HG02759 (cell line): ENCODE data around the gene CCDC141.
"Not testable (repeated sequence)": the region's sequence is repeated elsewhere in the genome, so short reads cannot be mapped to it uniquely, and the experiment has no call there.

Experiments
- ATAC-seq: cut with Tn5 transposase; IDR thresholded peaks from one replicate; pipeline ENCODE4 v1.9.1; 2021; ENCODE audit warnings: mild to moderate bottlenecking, moderate library complexity; ENCODE audit not compliant: unreplicated experiment

The CCDC141 gene

GRCh38 chr2:179037807-179038206 is 12.1 kb downstream of the CCDC141 start:
- no peak for ATAC-seq

GRCh38 chr2:179036353-179036905 is 13.5 kb downstream of the CCDC141 start:
- ATAC-seq: no peak

DNA sequence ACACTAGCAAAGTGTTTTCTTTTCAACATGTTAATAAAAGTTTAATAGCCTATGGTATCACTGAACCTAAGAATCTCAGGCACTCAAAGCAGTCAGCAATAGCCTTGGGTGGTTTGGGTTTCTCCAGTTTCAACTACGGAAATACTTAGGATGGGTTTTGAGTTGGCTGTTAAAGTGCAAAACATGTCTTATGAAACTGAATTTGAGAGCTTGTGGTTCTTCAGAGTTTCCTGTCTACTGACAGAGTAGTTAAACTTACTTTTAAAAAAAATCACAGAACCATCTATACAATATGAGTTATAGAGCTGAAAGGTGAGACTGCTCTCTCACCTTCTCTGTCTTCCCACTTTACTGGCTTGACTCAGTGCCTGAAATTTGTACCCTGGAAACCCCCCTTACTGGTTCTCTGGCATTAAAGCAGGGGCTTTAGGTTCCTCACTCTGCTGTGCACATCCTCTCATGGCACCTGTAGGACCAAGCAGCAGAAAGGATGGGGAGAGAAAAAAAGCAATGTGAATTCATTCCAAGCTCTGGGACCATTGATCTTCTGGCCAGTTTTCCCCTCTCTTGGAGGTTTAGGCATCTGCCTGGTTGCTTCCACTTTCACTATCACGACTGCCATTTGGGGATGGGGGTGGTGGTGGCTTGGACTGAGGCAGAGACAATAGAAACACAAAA is 18.1 kb downstream of the CCDC141 start:
- peak; percentile 95 for ATAC-seq

DNA sequence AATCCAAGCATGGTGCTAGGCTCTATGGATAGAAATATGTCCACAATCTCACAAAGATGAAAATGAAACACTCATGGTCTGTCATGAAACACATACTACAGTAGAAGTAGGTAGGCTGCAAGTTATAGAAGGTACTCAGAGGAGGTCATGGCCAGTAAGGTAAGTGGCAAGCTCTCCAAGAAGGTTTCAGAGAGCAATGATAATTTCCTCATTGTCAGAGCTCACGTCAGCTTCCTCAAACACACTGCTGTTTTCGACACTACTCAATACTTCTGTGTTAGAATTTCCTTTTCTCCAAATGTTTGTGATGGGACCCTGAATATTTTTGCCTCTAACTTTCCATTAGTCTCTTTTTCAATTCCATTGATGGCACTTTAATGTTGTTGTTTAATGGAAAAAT is 25.5 kb downstream of the CCDC141 start:
- no peak for ATAC-seq

DNA sequence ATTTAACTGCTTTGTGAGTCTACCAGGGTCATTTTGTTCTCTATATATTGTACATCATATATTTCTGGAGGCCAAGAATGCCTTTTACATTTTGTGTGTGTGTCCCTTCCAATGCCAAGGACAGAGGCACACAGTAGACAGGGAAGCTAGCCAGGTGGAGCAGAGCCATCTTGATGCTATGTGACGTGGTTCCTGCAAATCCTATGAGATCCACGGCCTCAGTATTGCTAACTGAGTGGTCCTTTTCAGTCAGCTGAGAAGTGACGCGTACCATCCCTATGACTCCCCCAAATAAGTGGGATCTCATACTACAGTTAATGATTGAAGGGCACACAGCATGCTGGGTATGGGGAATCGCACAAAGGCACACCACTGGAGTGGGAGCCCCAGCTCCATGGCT is 27.3 kb downstream of the CCDC141 start:
- no peak for ATAC-seq

GRCh38 chr2:179021258-179021657 is 28.7 kb downstream of the CCDC141 start:
- ATAC-seq: peak; percentile 82

GRCh38 chr2:179020156-179020750 is 29.7 kb downstream of the CCDC141 start:
- peak; percentile 61 for ATAC-seq

- no peak for ATAC-seq
Observed at GRCh38 chr2:179019260-179019659, 30.7 kb downstream of the CCDC141 start.

- ATAC-seq: no peak
Observed at GRCh38 chr2:179017773-179018357, 32.1 kb downstream of the CCDC141 start.

GRCh38 chr2:179014189-179014588 is 35.7 kb downstream of the CCDC141 start:
- not testable (repeated sequence) for ATAC-seq

- no peak for ATAC-seq
Observed at GRCh38 chr2:179005976-179006375, 44.0 kb downstream of the CCDC141 start.

GRCh38 chr2:178999476-178999875 is 50.5 kb downstream of the CCDC141 start:
- no peak for ATAC-seq

- no peak for ATAC-seq
Observed at GRCh38 chr2:178998539-178998938, 51.4 kb downstream of the CCDC141 start.

DNA sequence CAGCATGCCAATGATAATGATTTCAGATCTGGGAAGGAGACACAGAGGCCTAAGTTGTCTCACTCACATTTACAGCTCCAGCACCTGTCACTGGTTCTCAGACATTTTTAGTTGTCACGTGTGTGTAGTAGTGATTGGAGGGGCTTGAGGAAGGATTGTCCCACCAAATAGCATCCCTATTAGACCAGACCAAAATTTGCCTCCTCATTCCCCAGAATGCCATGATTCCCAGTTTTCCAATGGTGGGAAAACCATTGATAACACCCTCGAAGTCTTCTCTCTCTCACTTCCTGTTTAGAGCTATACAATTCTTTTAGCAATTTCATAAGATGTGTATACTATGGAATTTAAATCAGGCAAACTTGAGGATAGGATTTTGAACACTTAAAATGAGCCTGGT is 52.5 kb downstream of the CCDC141 start:
- no peak for ATAC-seq

DNA sequence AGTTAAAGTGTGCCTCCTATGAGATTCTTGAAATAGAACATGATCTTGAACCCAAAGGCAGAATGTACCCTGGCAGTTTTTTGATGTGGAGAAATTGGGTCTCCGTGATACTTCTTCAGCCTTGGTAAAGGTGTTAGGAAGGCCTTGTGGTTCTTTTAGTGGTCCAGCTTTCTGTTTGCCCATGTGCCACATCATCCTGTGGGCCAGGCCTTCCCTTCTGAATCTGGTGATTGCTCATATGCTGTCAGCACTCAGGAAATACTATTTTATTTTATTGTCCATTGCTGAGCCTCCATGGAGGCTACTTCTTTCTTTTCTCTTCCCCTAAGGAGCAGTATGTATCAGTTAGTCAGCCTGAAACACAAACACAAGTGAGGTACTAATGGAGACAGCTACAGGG is 52.9 kb downstream of the CCDC141 start:
- no peak for ATAC-seq

DNA sequence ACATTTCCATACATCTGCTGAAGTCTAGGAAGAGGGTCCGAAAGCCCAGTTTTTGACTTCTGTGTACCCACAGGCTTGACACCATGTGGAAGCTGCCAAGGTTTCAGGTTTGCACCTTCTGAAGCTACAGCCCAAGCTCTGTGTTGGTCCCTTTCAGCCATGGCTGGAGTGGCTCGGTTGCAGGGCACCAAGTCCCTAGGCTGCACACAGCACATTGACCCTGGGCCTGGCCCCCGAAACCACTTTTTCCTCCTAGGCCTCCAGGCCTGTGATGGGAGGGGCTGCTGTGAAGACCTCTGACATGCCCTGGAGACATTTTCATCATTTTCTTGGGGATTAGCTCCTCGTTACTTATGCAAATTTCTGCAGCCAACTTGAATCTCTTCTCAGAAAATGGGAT is 55.7 kb downstream of the CCDC141 start:
- ATAC-seq: no peak

GRCh38 chr2:178993788-178994187 is 56.1 kb downstream of the CCDC141 start:
- no peak for ATAC-seq

DNA sequence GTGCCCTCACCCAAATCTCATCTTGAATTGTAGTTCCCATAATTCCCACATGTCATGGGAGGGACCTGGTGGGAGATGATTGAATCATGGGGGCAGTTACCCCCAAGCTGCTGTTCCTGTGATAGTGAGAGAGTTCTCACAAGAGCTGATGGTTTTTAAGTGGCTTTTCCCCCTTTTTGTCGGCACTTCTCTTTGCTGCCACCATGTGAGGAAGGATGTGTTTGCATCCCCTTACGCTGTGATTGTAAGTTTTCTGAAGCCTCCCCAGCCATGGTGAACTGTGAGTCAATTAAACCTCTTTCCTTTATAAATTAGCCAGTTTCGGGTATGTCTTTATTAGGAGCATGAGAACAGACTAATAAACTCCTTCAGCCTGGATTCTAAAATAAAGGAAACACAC is 57.2 kb downstream of the CCDC141 start:
- ATAC-seq: not testable (repeated sequence)

GRCh38 chr2:178990533-178991241 is 59.2 kb downstream of the CCDC141 start:
- ATAC-seq: peak; percentile 86

DNA sequence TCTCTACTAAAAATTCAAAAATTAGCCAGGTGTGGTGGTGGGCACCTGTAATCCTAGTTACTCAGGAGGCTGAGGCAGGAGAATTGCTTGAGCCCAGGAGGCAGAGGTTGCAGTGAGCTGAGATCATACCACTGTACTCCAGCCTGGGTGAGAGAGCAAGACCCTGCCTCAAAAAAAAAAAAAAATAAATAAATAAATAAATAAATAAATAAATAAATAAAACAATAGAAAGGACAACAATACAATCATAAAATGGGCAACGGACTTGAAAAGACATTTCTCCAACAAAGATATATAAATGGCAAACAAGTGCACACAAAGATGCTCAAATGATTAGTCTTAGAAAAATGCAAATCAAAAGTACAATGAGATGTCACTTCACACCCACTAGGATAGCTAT is 60.5 kb downstream of the CCDC141 start:
- ATAC-seq: not testable (repeated sequence)

GRCh38 chr2:178982652-178983051 is 67.3 kb downstream of the CCDC141 start:
- ATAC-seq: not testable (repeated sequence)
